GM10248 (cell line): ENCODE data around the gene PTPRN2.

Experiments used
- CTCF ChIA-PET: fragments of 300-600 bp; sonication (Branson Sonifier 250); formaldehyde crosslinking; extraction: SDS; loops from one replicate; lab custom pipeline; 2021; ENCODE audit warnings: antibody characterized with exemption; lab: Yijun Ruan, JAX
- POLR2A ChIA-PET: fragments of 350-650 bp; sonication (Branson Sonifier 250); formaldehyde crosslinking; extraction: SDS; loops from one replicate; lab custom pipeline; 2020; ENCODE audit warnings: antibody characterized with exemption; lab: Yijun Ruan, JAX
- DNase-seq: peaks from one replicate; pipeline ENCODE4 v3.0.0; 2012; ENCODE audit errors: extremely low spot score
- TF ChIP-seq, protein P1 (sequence below): IDR thresholded peaks from 2 replicates; pipeline ENCODE4 v1.5.1; 2012; ENCODE audit warnings: mild to moderate bottlenecking, low read depth; ENCODE audit errors: extremely low read depth, missing control alignments, control extremely low read depth

Gene PTPRN2

DNA sequence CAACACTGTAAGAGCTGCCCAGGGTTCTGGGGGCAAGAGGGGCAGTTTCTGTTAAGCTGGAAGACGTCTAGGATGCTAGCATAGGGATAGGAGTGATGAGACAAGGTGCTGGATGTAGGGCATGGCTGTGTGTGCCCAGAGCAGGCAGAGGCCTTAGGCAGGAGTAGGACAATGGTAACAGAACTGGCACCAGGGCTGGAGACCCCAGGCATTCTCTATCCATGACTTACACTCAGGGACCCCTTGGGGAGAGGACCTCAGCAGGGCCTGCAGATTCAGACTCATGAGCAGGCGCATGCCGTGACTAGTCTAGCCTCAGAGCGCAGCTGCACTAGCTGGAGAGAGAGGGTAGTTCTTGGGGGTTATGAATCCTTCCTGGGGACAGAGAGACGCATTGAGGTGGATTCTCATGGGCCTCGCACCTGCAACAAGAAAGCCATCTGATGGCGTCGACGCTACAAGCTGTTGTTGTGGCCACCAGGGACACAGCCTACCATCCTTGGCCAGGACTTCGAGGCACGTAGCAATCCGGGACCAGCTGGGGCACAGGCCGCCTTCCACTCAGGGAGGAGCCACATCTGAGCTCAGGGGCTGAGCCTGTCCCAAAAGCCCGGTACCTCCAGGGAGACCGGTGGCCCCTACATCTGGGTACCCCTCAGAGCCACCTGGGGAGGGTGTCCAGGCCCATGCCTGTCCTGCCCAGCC, 474.1 kb downstream of the PTPRN2 start:
- DNase-seq = no peak
- TF ChIP-seq, protein P1, sequence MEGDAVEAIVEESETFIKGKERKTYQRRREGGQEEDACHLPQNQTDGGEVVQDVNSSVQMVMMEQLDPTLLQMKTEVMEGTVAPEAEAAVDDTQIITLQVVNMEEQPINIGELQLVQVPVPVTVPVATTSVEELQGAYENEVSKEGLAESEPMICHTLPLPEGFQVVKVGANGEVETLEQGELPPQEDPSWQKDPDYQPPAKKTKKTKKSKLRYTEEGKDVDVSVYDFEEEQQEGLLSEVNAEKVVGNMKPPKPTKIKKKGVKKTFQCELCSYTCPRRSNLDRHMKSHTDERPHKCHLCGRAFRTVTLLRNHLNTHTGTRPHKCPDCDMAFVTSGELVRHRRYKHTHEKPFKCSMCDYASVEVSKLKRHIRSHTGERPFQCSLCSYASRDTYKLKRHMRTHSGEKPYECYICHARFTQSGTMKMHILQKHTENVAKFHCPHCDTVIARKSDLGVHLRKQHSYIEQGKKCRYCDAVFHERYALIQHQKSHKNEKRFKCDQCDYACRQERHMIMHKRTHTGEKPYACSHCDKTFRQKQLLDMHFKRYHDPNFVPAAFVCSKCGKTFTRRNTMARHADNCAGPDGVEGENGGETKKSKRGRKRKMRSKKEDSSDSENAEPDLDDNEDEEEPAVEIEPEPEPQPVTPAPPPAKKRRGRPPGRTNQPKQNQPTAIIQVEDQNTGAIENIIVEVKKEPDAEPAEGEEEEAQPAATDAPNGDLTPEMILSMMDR = no peak
- ChIA-PET CTCF (interaction anchor here (1.4 kb wide), 1 partner anchor 8 kb away, joined by 3 read pairs; no protein-coding TSS in a partner anchor), POLR2A (no interaction called here)

DNA sequence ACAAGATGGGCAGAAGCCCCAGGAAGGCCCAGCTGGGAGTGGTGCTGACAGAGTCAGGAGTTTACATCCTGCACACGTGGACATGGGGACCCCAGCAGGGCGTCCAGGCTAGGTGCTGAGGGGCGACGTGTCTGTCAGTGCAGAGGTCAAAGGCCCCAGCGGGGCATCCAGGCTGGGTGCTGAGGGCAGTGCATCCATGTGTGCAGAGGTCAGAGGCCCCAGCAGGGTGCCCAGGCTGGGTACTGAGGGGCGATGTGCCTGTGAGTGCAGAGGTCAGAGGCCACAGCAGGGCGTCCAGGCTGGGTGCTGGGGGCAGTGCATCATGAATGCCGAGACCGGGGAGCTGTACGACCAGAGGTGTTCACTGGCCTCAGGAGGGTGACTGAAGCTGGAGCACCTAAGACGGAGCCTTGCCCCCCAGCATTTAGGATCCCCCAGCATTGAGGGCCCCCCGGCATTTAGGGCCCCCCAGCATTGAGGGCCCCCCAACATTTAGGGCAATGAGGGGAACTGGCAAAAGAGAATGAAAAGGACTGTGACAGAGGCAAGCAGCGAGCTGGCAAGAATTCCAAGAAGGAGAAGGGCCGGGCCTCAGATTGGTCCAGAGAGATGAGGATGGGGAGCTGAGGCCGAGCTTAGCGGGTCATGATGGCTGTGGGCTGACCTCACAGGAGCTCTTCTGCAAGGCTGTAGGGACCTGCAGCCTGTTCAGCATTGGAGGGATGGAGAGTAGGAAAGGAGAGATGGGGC, 474.9 kb downstream of the PTPRN2 start:
- ChIA-PET CTCF (no interaction called here), POLR2A (no interaction called here)
- TF ChIP-seq, protein P1 = no peak
- DNase-seq = no peak

DNA sequence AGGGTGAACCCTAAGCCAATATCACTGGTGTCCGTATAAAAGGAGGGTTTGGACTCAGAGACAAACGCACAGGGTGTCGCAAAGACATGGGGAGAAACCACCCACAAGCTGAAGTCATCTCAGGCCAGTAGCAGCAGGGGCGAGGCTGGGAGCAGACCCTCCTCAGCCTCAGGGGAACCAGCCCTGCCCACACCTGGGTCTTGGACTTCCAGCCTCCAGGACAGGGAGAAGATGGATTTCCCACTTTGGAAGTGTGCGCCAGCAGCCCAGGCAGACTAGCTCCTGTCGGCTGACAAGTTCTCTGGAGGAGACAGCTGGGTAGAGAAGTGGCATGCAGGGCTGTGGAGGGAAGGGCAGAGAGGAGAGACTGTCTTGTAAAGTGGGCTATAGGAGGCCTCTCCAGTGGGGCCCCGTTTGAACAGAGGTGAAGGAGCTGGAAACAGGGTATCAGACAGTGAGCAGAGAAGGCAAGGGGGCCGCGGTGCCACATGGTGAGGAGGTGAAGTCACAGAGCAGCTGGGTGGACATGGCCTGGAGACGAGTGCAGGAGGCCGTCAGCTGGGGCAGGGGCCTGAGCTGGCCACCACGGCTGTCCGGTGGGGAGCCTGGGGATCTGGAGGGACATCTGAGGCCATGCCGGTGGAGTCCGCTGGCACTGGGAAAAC, 475.6 kb downstream of the PTPRN2 start:
- ChIA-PET CTCF (no interaction called here), POLR2A (no interaction called here)
- TF ChIP-seq, protein P1 = no peak
- DNase-seq = no peak

DNA sequence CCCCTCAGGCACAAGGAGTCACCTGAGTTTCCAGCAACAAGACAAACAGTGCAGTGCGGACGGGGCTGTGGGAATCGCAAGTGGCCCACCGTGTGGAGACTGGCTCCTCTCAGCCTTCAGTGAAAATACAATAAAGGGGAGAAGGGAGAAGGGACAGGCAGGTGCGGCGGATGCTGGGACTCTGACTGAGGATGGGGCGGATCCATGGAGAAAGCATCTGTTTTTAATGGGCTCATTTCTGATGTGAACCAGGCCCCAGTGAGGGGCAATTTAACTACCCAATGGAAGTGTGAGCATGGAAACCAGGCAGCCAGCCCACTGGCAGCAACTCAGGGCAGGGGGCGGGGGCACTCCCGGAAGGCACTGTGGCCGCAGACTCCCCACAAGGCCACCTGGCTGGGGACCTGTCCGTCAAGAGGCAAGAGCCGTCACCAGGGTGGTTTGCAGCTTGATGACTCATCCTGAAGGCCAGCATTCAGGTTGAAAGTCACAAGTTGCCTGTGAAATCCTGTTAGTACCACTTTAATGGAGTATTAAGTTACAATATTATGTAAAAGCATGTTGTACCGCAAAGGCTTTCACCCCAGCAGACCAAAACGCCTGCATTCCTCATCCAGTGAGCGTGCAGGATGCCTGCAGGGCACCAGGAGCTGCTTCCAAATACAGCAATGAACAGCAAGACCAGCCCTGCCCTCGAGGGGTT, 476.4 kb downstream of the PTPRN2 start:
- no peak for DNase-seq
- TF ChIP-seq, protein P1 = no peak
- CTCF ChIA-PET = no interaction called here
- POLR2A ChIA-PET = no interaction called here

DNA sequence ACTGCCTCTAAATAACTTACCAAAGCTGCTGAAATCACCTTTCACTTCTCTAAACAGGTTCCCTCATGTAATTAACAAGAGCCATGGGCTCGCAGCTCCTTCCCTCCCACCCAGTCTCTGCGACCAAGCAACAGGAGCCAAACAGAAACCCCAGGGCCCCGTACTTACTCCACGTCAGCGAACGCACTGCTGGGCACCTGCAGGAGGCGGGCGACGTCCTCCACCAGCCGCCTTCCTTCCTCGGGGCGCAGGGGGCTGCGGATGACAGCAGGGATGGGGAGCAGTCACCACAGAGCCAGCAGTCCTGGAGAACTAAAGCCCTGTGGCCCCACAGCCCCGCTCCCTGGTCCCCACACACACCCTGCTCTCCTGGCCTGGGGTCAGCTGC, 477.0 kb downstream of the PTPRN2 start:
- POLR2A ChIA-PET = no interaction called here
- CTCF ChIA-PET = no interaction called here
- TF ChIP-seq, protein P1 = no peak
- no peak for DNase-seq

DNA sequence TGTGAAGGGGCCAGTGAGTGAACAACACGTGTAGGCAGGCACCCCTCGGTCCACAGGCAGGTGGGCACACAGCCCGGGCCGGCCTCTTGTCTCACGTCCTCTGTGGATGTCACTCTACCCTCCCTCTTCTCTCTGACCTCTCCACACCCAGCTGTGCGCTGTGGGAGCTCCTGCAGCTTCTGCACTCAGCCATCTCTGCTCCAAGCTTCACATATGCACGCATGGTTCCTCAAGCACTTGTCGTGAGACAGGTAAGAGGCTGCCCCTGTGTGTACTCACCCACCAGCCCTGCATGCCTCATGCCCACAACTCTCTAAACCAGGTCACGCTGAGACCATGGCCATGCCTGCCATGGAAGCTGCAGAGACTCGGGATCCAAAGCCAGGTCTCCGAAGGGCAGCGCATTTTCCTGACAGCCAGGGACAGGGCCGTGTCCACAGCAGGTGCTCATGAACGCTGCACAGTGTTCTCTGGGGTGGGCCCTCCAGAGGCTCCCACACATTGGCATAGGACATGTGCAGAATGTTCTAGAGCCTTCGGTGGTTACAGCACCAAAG, 477.5 kb downstream of the PTPRN2 start:
- TF ChIP-seq, protein P1 = no peak
- POLR2A ChIA-PET = no interaction called here
- DNase-seq = no peak
- CTCF ChIA-PET = no interaction called here
